Measurements from ENCODE around the gene CALD1.

Gene CALD1

DNA sequence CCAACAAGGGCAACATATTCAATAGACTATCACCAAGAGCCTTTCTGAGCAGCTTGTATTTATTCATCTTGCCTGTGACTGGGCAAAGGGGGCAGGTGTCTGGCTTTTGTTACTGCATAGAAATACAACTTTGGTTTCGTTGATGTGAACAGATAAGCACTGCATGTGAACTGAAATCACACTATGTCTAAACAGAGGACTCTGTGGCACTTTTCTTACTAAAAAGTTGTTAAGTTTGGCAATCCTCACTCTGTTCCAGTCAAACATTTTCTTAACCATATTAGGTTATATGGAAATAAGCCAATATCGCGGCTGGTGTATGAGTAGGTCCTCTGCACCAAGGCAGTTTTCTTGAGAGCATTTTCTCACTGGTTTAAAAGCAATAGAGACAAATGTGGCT lies 48.5 kb downstream of the CALD1 start:
- no peak overlapping the region for H2BK120ac ChIP-seq (ENCODE audit: low read depth, low read length)
- peaks cover 3 to 4% of the 10 kb centered on the region in 2 experiments for H3K36me3 ChIP-seq (ENCODE audit: control insufficient read depth in 1 of 2, insufficient read depth in 2 of 2, low read depth in 1 of 2, low read length in 2 of 2)
- H3K27ac ChIP-seq (ENCODE audit: low read length, poor library complexity, severe bottlenecking), result no peak overlapping the region
- H2AFZ ChIP-seq (ENCODE audit: low read depth, low read length), result no peak overlapping the region
- H2BK5ac ChIP-seq (ENCODE audit: low read depth, low read length, poor library complexity, severe bottlenecking), result no peak overlapping the region
- peak; percentile 75 for DNase-seq
- H2AK5ac ChIP-seq (ENCODE audit: low read length, severe bottlenecking), result no peak overlapping the region
- H2BK12ac ChIP-seq (ENCODE audit: low read length in 2 of 2), result no peak overlapping the region
- H3K27me3 ChIP-seq (ENCODE audit: control insufficient read depth in 1 of 2, insufficient read depth in 1 of 2, low read length in 2 of 2), result no peaks in the 10 kb centered on the region
- H4K8ac ChIP-seq (ENCODE audit: low read length), result no peak overlapping the region
- H3K14ac ChIP-seq (ENCODE audit: low read length in 2 of 2), result no peak overlapping the region
- no peak overlapping the region for H3K23ac ChIP-seq (ENCODE audit: low read length in 2 of 2)
- H3K4me2 ChIP-seq (ENCODE audit: low read length, poor library complexity, severe bottlenecking), result no peak overlapping the region
- no peak overlapping the region for H4K91ac ChIP-seq (ENCODE audit: low read length)
- peak overlapping the region in 1 of 2 experiments; percentile 32 for H3K4me3 ChIP-seq (ENCODE audit: insufficient read depth in 1 of 2, low read depth in 1 of 2, low read length in 2 of 2)
- H3K18ac ChIP-seq (ENCODE audit: low read depth in 1 of 2, low read length in 2 of 2), result no peak overlapping the region
- peaks cover 13% of the 10 kb centered on the region for H3K79me1 ChIP-seq (replicated peaks; ENCODE audit: low read length, poor library complexity, severe bottlenecking)
- no peak overlapping the region for H2BK15ac ChIP-seq (ENCODE audit: low read depth, poor library complexity, severe bottlenecking)
- no peaks in the 10 kb centered on the region for H3K4me1 ChIP-seq (ENCODE audit: control insufficient read depth, insufficient read depth, low read depth, low read length)
- H3K9ac ChIP-seq (ENCODE audit: low read length), result peak overlapping the region; percentile 83
- H3K9me3 ChIP-seq (ENCODE audit: control insufficient read depth, low read length), result no peaks in the 10 kb centered on the region
- H3K4ac ChIP-seq (ENCODE audit: low read depth in 1 of 2, low read length in 2 of 2), result no peak overlapping the region
- WGBS, result 75% methylated on average over 2 of the region's 3 CpGs

GRCh38 chr7:134828361-134828760 lies 48.9 kb downstream of the CALD1 start:
- H4K91ac ChIP-seq (ENCODE audit: low read length), result no peak overlapping the region
- H3K4me3 ChIP-seq (ENCODE audit: insufficient read depth in 1 of 2, low read depth in 1 of 2, low read length in 2 of 2), result peak overlapping the region in 1 of 2 experiments; percentile 32
- H4K8ac ChIP-seq (ENCODE audit: low read length), result no peak overlapping the region
- DNase-seq, result no peak
- no peak overlapping the region for H3K18ac ChIP-seq (ENCODE audit: low read depth in 1 of 2, low read length in 2 of 2)
- no peak overlapping the region for H2AFZ ChIP-seq (ENCODE audit: low read depth, low read length)
- peaks cover 11% of the 10 kb centered on the region for H3K79me1 ChIP-seq (replicated peaks; ENCODE audit: low read length, poor library complexity, severe bottlenecking)
- H3K27me3 ChIP-seq (ENCODE audit: control insufficient read depth in 1 of 2, insufficient read depth in 1 of 2, low read length in 2 of 2), result no peaks in the 10 kb centered on the region
- H3K4ac ChIP-seq (ENCODE audit: low read depth in 1 of 2, low read length in 2 of 2), result no peak overlapping the region
- H3K9ac ChIP-seq (ENCODE audit: low read length), result peak overlapping the region; percentile 83
- H2BK12ac ChIP-seq (ENCODE audit: low read length in 2 of 2), result no peak overlapping the region
- H2AK5ac ChIP-seq (ENCODE audit: low read length, severe bottlenecking), result no peak overlapping the region
- no peaks in the 10 kb centered on the region for H3K4me1 ChIP-seq (ENCODE audit: control insufficient read depth, insufficient read depth, low read depth, low read length)
- no peak overlapping the region for H3K14ac ChIP-seq (ENCODE audit: low read length in 2 of 2)
- no peak overlapping the region for H3K4me2 ChIP-seq (ENCODE audit: low read length, poor library complexity, severe bottlenecking)
- no peaks in the 10 kb centered on the region for H3K9me3 ChIP-seq (ENCODE audit: control insufficient read depth, low read length)
- no peak overlapping the region for H3K27ac ChIP-seq (ENCODE audit: low read length, poor library complexity, severe bottlenecking)
- H3K23ac ChIP-seq (ENCODE audit: low read length in 2 of 2), result no peak overlapping the region
- no peak overlapping the region for H2BK15ac ChIP-seq (ENCODE audit: low read depth, poor library complexity, severe bottlenecking)
- 100% methylated on average over 1 of the region's 2 CpGs for WGBS
- no peak overlapping the region for H2BK120ac ChIP-seq (ENCODE audit: low read depth, low read length)
- H3K36me3 ChIP-seq (ENCODE audit: control insufficient read depth in 1 of 2, insufficient read depth in 2 of 2, low read depth in 1 of 2, low read length in 2 of 2), result peaks cover 3 to 4% of the 10 kb centered on the region in 2 experiments
- no peak overlapping the region for H2BK5ac ChIP-seq (ENCODE audit: low read depth, low read length, poor library complexity, severe bottlenecking)

- no peak overlapping the region for H3K14ac ChIP-seq (ENCODE audit: low read length in 2 of 2)
- H2BK15ac ChIP-seq (ENCODE audit: low read depth, poor library complexity, severe bottlenecking), result no peak overlapping the region
- H3K9me3 ChIP-seq (ENCODE audit: control insufficient read depth, low read length), result no peaks in the 10 kb centered on the region
- peaks cover 11% of the 10 kb centered on the region for H3K79me1 ChIP-seq (replicated peaks; ENCODE audit: low read length, poor library complexity, severe bottlenecking)
- H3K18ac ChIP-seq (ENCODE audit: low read depth in 1 of 2, low read length in 2 of 2), result no peak overlapping the region
- no peak overlapping the region for H2BK120ac ChIP-seq (ENCODE audit: low read depth, low read length)
- 87% methylated on average over 3 of the region's 3 CpGs for WGBS
- H2BK12ac ChIP-seq (ENCODE audit: low read length in 2 of 2), result peak overlapping the region in 1 of 2 experiments; percentile 11
- no peak overlapping the region for H3K27ac ChIP-seq (ENCODE audit: low read length, poor library complexity, severe bottlenecking)
- H2AK5ac ChIP-seq (ENCODE audit: low read length, severe bottlenecking), result no peak overlapping the region
- no peaks in the 10 kb centered on the region for H3K4me1 ChIP-seq (ENCODE audit: control insufficient read depth, insufficient read depth, low read depth, low read length)
- no peaks in the 10 kb centered on the region for H3K27me3 ChIP-seq (ENCODE audit: control insufficient read depth in 1 of 2, insufficient read depth in 1 of 2, low read length in 2 of 2)
- no peak overlapping the region for H2AFZ ChIP-seq (ENCODE audit: low read depth, low read length)
- H3K9ac ChIP-seq (ENCODE audit: low read length), result no peak overlapping the region
- no peak overlapping the region for H2BK5ac ChIP-seq (ENCODE audit: low read depth, low read length, poor library complexity, severe bottlenecking)
- H3K36me3 ChIP-seq (ENCODE audit: control insufficient read depth in 1 of 2, insufficient read depth in 2 of 2, low read depth in 1 of 2, low read length in 2 of 2), result peaks cover 4 to 6% of the 10 kb centered on the region in 2 experiments
- H4K8ac ChIP-seq (ENCODE audit: low read length), result no peak overlapping the region
- H4K91ac ChIP-seq (ENCODE audit: low read length), result no peak overlapping the region
- H3K4me2 ChIP-seq (ENCODE audit: low read length, poor library complexity, severe bottlenecking), result no peak overlapping the region
- H3K4ac ChIP-seq (ENCODE audit: low read depth in 1 of 2, low read length in 2 of 2), result peak overlapping the region in 1 of 2 experiments; percentile 50
- no peak overlapping the region for H3K4me3 ChIP-seq (ENCODE audit: insufficient read depth in 1 of 2, low read depth in 1 of 2, low read length in 2 of 2)
- no peak overlapping the region for H3K23ac ChIP-seq (ENCODE audit: low read length in 2 of 2)
- no peak for DNase-seq
Observed at GRCh38 chr7:134829380-134829986, 50.0 kb downstream of the CALD1 start.

DNA sequence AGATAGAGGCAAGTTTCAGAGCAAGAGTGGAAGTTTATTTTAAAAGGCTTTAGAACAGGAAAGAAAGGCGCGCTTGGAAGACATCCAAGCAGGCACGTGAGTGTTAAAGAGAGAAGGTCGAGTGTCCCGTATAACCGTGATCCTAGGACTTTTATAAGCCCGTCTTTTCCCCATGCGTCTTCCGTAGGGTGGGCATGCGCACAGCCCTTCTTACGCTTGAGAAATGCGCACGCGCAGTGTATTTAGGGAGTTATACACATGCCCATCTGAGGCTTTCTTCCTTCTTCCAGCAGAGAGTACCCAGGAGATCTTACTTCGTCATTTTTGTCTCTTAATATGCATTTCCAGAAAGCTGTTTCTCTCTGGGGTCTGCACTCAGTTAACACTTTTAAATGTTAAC lies 52.4 kb downstream of the CALD1 start:
- peaks cover 2% of the 10 kb centered on the region for H3K4me1 ChIP-seq (ENCODE audit: control insufficient read depth, insufficient read depth, low read depth, low read length)
- no peak overlapping the region for H3K4ac ChIP-seq (ENCODE audit: low read depth in 1 of 2, low read length in 2 of 2)
- H3K14ac ChIP-seq (ENCODE audit: low read length in 2 of 2), result no peak overlapping the region
- no peak overlapping the region for H2BK12ac ChIP-seq (ENCODE audit: low read length in 2 of 2)
- no peak overlapping the region for H3K23ac ChIP-seq (ENCODE audit: low read length in 2 of 2)
- peak overlapping the region; percentile 4 for H4K8ac ChIP-seq (ENCODE audit: low read length)
- no peak overlapping the region for H3K27ac ChIP-seq (ENCODE audit: low read length, poor library complexity, severe bottlenecking)
- DNase-seq, result no peak
- no peaks in the 10 kb centered on the region for H3K27me3 ChIP-seq (ENCODE audit: control insufficient read depth in 1 of 2, insufficient read depth in 1 of 2, low read length in 2 of 2)
- no peak overlapping the region for H4K91ac ChIP-seq (ENCODE audit: low read length)
- no peaks in the 10 kb centered on the region for H3K9me3 ChIP-seq (ENCODE audit: control insufficient read depth, low read length)
- H2BK5ac ChIP-seq (ENCODE audit: low read depth, low read length, poor library complexity, severe bottlenecking), result no peak overlapping the region
- peak overlapping the region; percentile 30 for H3K9ac ChIP-seq (ENCODE audit: low read length)
- peak overlapping the region in 1 of 2 experiments; percentile 19 for H3K18ac ChIP-seq (ENCODE audit: low read depth in 1 of 2, low read length in 2 of 2)
- H2AK5ac ChIP-seq (ENCODE audit: low read length, severe bottlenecking), result no peak overlapping the region
- H3K4me3 ChIP-seq (ENCODE audit: insufficient read depth in 1 of 2, low read depth in 1 of 2, low read length in 2 of 2), result no peak overlapping the region
- WGBS, result 85% methylated on average over 15 of the region's 15 CpGs
- H2AFZ ChIP-seq (ENCODE audit: low read depth, low read length), result no peak overlapping the region
- H2BK15ac ChIP-seq (ENCODE audit: low read depth, poor library complexity, severe bottlenecking), result no peak overlapping the region
- peaks cover 10% of the 10 kb centered on the region for H3K79me1 ChIP-seq (replicated peaks; ENCODE audit: low read length, poor library complexity, severe bottlenecking)
- peaks cover 4 to 6% of the 10 kb centered on the region in 2 experiments for H3K36me3 ChIP-seq (ENCODE audit: control insufficient read depth in 1 of 2, insufficient read depth in 2 of 2, low read depth in 1 of 2, low read length in 2 of 2)
- no peak overlapping the region for H3K4me2 ChIP-seq (ENCODE audit: low read length, poor library complexity, severe bottlenecking)
- H2BK120ac ChIP-seq (ENCODE audit: low read depth, low read length), result no peak overlapping the region
